HL-60 (cell line): ENCODE data around the gene SPATA12.

Experiments
- DNase-seq, 2 experiments: peaks; one replicate each; pipeline ENCODE4 v3.0.0-alpha.2; 2010 to 2020; ENCODE audit warnings: low read depth in 1 of 2, low spot score in 1 of 2
- H3K27ac ChIP-seq: fragments of 250-450 bp; sonication (Bioruptor Pico); replicated peaks from 2 replicates; pipeline ENCODE4 v1.5.1; 2020; ENCODE audit warnings: mild to moderate bottlenecking, moderate library complexity
- H3K27me3 ChIP-seq: fragments of 250-450 bp; sonication (Bioruptor Pico); 2 replicates; pipeline ENCODE4 v1.5.1; 2021; ENCODE audit warnings: mild to moderate bottlenecking, moderate library complexity; ENCODE audit not compliant: insufficient read depth, poor library complexity, severe bottlenecking
- H3K4me3 ChIP-seq: replicated peaks from 2 replicates; pipeline ENCODE4 v1.5.1; 2011; ENCODE audit warnings: mild to moderate bottlenecking, control low read depth, low read length; ENCODE audit not compliant: insufficient read depth
- CTCF ChIP-seq: IDR thresholded peaks from one replicate; pipeline ENCODE4 v1.5.1; 2011; ENCODE audit warnings: low read length, control low read depth, inconsistent platforms; ENCODE audit not compliant: insufficient read depth
- GABPA ChIP-seq: IDR thresholded peaks from 2 replicates; pipeline ENCODE4 v1.6.1; 2012; ENCODE audit warnings: low read depth
- POLR2AphosphoS5 ChIP-seq: IDR thresholded peaks from 2 replicates; pipeline ENCODE4 v1.6.1; 2012; ENCODE audit warnings: low read depth
- REST ChIP-seq: IDR thresholded peaks from 2 replicates; pipeline ENCODE4 v1.6.1; 2012; ENCODE audit warnings: low read depth; ENCODE audit not compliant: insufficient replicate concordance
- SPI1 ChIP-seq: IDR thresholded peaks from 2 replicates; pipeline ENCODE4 v1.6.1; 2012; ENCODE audit warnings: low read depth, mild to moderate bottlenecking, borderline replicate concordance

The SPATA12 gene

DNA sequence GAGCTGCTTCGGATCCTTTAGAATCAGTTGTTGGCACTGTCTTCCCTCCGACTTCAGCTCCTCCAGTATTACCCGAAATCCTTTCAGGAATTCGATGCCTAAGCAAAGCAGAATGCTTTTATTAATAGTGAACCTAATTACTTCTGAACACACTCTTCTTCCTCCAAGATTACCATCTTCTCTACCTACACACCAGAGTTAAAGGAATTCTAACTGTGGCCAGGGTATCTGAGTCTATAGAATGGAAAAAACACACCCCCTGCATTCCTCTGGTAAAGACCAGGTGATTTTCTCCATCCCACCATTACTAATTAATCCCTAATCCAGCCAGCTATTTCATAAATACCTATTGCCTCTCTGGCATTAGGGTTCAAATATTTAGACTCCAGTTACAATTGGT is 49.8 kb downstream of the SPATA12 start:
- H3K27ac ChIP-seq: no peak overlapping the region
- no peak for TF ChIP-seq SPI1
- TF ChIP-seq REST: no peak
- TF ChIP-seq GABPA: no peak
- DNase-seq: no peak
- H3K27me3 ChIP-seq: no peaks in the 10 kb centered on the region
- H3K4me3 ChIP-seq: no peak overlapping the region

- H3K27me3 ChIP-seq: no peaks in the 10 kb centered on the region
- no peak overlapping the region for H3K4me3 ChIP-seq
- TF ChIP-seq REST (no peak), SPI1 (no peak), POLR2AphosphoS5 (no peak), GABPA (no peak), CTCF (no peak)
- no peak for DNase-seq
- H3K27ac ChIP-seq: no peak overlapping the region
These were observed 50.3 kb downstream of the SPATA12 start for GRCh38 chr3:57110798-57111197.

GRCh38 chr3:57112206-57112605 is 51.7 kb downstream of the SPATA12 start:
- no peak overlapping the region for H3K27ac ChIP-seq
- TF ChIP-seq POLR2AphosphoS5: no peak
- TF ChIP-seq SPI1: no peak
- TF ChIP-seq GABPA: no peak
- TF ChIP-seq CTCF: no peak
- TF ChIP-seq REST: no peak
- H3K27me3 ChIP-seq: no peaks in the 10 kb centered on the region
- H3K4me3 ChIP-seq: no peak overlapping the region
- DNase-seq: no peak

DNA sequence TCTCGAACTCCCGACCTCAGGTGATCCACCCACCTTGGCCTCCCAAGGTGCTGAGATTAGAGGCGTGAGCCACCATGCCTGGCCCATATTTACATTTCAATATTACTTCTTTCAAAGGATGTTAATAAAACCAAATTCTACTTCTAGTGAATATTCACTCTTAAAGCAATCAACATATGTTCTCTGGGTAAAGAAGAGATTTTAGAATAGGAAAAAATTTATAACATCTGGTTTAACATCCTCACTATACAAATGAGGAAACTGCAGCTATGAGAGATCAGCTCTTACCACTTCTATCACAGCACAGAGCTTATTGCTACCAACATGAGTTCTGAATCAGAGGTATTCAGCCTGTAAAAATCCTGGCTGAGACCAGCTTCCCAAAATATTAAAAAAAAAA is 56.0 kb downstream of the SPATA12 start:
- Histone ChIP-seq H3K27me3 (peaks cover 2% of the 10 kb centered on the region), H3K4me3 (no peak overlapping the region), H3K27ac (no peak overlapping the region)
- no peak for DNase-seq
- TF ChIP-seq GABPA: no peak
